ENCODE results near the gene NHP2. TPM values are rescaled to one million over a fixed set of nuclear protein-coding genes. Genes with fewer than 3 reads are reported as not detected.

Gene NHP2
- total RNA-seq, 4 donors from 2014 or later: 288 to 408 (median 358) TPM

- no peak for TF ChIP-seq POLR2A (IDR thresholded peaks at IDR 0.05)
- TF ChIP-seq CTCF (IDR thresholded peaks at IDR 0.05): no peak
- no peaks in the 10 kb centered on the region for H3K9me3 ChIP-seq
- no peak overlapping the region for H3K4me3 ChIP-seq
- H3K27ac ChIP-seq: peak overlapping the region in 3 of 4 donors; percentile 80 to 94 (median 86)
- peaks cover 44 to 93% (median 52%) of the 10 kb centered on the region in 3 donors for H3K4me1 ChIP-seq
- H3K27me3 ChIP-seq: peaks cover 0 to 54% (median 3%) of the 10 kb centered on the region in 4 donors
- no peak for DNase-seq
- 26 to 32% methylated on average over 3 of the region's 3 CpGs for WGBS, 2 donors
- intact Hi-C loops (cut with DNase I): no loop called here
- H3K36me3 ChIP-seq: no peaks in the 10 kb centered on the region
Measured at GRCh38 chr5:178111925-178112324, 41.8 kb downstream of the NHP2 start.

GRCh38 chr5:178110511-178110910 lies 43.2 kb downstream of the NHP2 start:
- TF ChIP-seq CTCF (IDR thresholded peaks at IDR 0.05) (no peak), POLR2A (IDR thresholded peaks at IDR 0.05) (no peak)
- no peak overlapping the region for H3K4me3 ChIP-seq
- intact Hi-C loops (cut with DNase I): no loop called here
- H3K36me3 ChIP-seq: no peaks in the 10 kb centered on the region
- H3K27ac ChIP-seq: peak overlapping the region in 2 of 4 donors; percentile 80 to 94
- H3K4me1 ChIP-seq: peaks cover 45 to 92% (median 46%) of the 10 kb centered on the region in 3 donors
- H3K9me3 ChIP-seq: no peaks in the 10 kb centered on the region
- peaks cover 0 to 40% (median 3%) of the 10 kb centered on the region in 4 donors for H3K27me3 ChIP-seq
- DNase-seq: no peak
- WGBS, 2 donors: 93 to 95% methylated on average over 9 of the region's 9 CpGs

- no peaks in the 10 kb centered on the region for H3K9me3 ChIP-seq
- peak overlapping the region; percentile 63 to 80 (median 72) for H3K27ac ChIP-seq
- H3K36me3 ChIP-seq: no peaks in the 10 kb centered on the region
- H3K4me3 ChIP-seq: no peak overlapping the region
- no peak for TF ChIP-seq CTCF (IDR thresholded peaks at IDR 0.05)
- no peak for TF ChIP-seq POLR2A (IDR thresholded peaks at IDR 0.05)
- H3K27me3 ChIP-seq: peaks cover 0 to 25% (median 0%) of the 10 kb centered on the region in 4 donors
- intact Hi-C loops (cut with DNase I): no loop called here
- no peak for DNase-seq
- peaks cover 31 to 91% (median 32%) of the 10 kb centered on the region in 3 donors for H3K4me1 ChIP-seq
Measured at GRCh38 chr5:178108966-178109365, 44.7 kb downstream of the NHP2 start.

GRCh38 chr5:178108446-178108845 lies 45.2 kb downstream of the NHP2 start:
- no peaks in the 10 kb centered on the region for H3K9me3 ChIP-seq
- H3K4me3 ChIP-seq: no peak overlapping the region
- H3K36me3 ChIP-seq: no peaks in the 10 kb centered on the region
- 40 to 72% methylated on average over 6 to 7 of the region's 7 CpGs for WGBS, 2 donors
- intact Hi-C loops (cut with DNase I): no loop called here
- peaks cover 27 to 91% (median 27%) of the 10 kb centered on the region in 3 donors for H3K4me1 ChIP-seq
- peaks cover 0 to 19% (median 0%) of the 10 kb centered on the region in 4 donors for H3K27me3 ChIP-seq
- TF ChIP-seq POLR2A (IDR thresholded peaks at IDR 0.05) (no peak), CTCF (IDR thresholded peaks at IDR 0.05) (no peak)
- no peak for DNase-seq
- peak overlapping the region; percentile 63 to 80 (median 72) for H3K27ac ChIP-seq

- no peaks in the 10 kb centered on the region for H3K36me3 ChIP-seq
- TF ChIP-seq CTCF (IDR thresholded peaks at IDR 0.05): no peak
- TF ChIP-seq POLR2A (IDR thresholded peaks at IDR 0.05): no peak
- WGBS, 2 donors: 55 to 59% methylated on average over 5 of the region's 5 CpGs
- no peak for DNase-seq
- peaks cover 21 to 91% (median 27%) of the 10 kb centered on the region in 3 donors for H3K4me1 ChIP-seq
- no peak overlapping the region for H3K4me3 ChIP-seq
- peaks cover 0 to 13% (median 0%) of the 10 kb centered on the region in 4 donors for H3K27me3 ChIP-seq
- peak overlapping the region; percentile 63 to 80 (median 72) for H3K27ac ChIP-seq
- H3K9me3 ChIP-seq: no peaks in the 10 kb centered on the region
- intact Hi-C loops (cut with DNase I): no loop called here
Measured at GRCh38 chr5:178107756-178108310, 45.9 kb downstream of the NHP2 start.

Measured in esophagus squamous epithelium (tissue), 5 donors.